ENCODE results near the gene SPRYD7. TPM values are rescaled to one million over a fixed set of nuclear protein-coding genes. Genes with fewer than 3 reads are reported as not detected.
"Not testable (repeated sequence)": the region's sequence is repeated elsewhere in the genome, so short reads cannot be mapped to it uniquely, and the experiment has no call there.

Gene SPRYD7
- total RNA-seq, 2 donors from 2014 or later: 4.9 to 5.9 TPM

DNA sequence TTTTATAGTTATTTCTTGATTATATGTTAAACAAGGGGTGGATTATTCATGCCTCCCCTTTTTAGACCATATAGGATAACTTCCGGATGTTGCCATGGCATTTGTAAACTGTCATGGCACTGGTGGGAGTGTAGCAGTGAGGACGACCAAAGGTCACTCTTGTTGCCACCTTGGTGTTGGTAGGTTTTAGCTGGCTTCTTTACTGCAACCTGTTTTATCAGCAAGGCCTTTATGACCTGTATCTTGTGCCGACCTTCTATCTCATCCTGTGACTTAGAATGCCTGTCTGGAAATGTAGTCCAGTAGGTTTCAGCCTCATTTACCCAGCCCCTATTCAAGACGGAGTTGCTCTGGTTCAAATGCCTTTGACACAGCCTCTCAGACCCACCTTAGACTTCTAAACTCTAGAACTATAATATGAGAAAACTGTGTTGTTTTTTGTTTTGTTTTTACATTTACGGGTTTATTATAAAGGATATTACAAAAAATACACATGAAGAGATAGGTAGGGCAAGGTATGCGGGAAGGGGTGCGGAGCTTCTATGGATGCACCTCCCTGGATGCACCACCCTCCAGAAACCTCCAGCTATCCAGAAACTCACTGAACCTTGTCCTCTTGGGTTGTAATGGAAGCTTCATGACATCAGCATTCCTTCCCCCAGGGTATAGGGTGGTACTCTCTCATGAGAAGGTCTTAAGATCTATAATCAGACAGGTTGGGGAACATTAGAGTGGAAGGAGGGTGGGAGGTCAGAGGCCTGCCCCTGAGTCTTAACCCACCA lies 15.8 kb upstream of the SPRYD7 start:
- H3K27me3 ChIP-seq: no peaks in the 10 kb centered on the region
- TF ChIP-seq POLR2A (IDR thresholded peaks at IDR 0.05) (no peak), CTCF (IDR thresholded peaks at IDR 0.05) (no peak)
- H3K36me3 ChIP-seq (replicated peaks in 1 of 2; ENCODE audit: insufficient read depth in 1 of 2, low read depth in 2 of 2): no peaks in the 10 kb centered on the region
- no peak overlapping the region for H3K27ac ChIP-seq
- intact Hi-C loops (cut with DNase I): no loop called here
- H3K4me3 ChIP-seq: no peak overlapping the region
- no peaks in the 10 kb centered on the region for H3K9me3 ChIP-seq
- no peaks in the 10 kb centered on the region for H3K4me1 ChIP-seq
- 75 to 76% methylated on average over 7 of the region's 7 CpGs for WGBS, 2 donors
- DNase-seq (no peak), ATAC-seq (no peak)

GRCh38 chr13:49948777-49949270 lies 12.7 kb upstream of the SPRYD7 start:
- H3K4me1 ChIP-seq; H3K4me3 ChIP-seq; DNase-seq; H3K27me3 ChIP-seq; H3K36me3 ChIP-seq (replicated peaks in 1 of 2; ENCODE audit: insufficient read depth in 1 of 2, low read depth in 2 of 2); H3K9me3 ChIP-seq; ATAC-seq; intact Hi-C loops (cut with DNase I); H3K27ac ChIP-seq: not testable (repeated sequence)
- 80 to 85% methylated on average over 6 of the region's 6 CpGs for WGBS, 2 donors

GRCh38 chr13:49939321-49939720 lies 3.2 kb upstream of the SPRYD7 start:
- WGBS, 2 donors: 6 to 15% methylated on average over 4 of the region's 4 CpGs
- H3K27ac ChIP-seq: peak overlapping the region; percentile 14 to 75 (median 64)
- H3K4me1 ChIP-seq: peaks cover 39% of the 10 kb centered on the region
- H3K4me3 ChIP-seq: no peak overlapping the region
- H3K9me3 ChIP-seq: no peaks in the 10 kb centered on the region
- no peaks in the 10 kb centered on the region for H3K27me3 ChIP-seq
- DNase-seq (no peak), ATAC-seq (no peak)
- TF ChIP-seq CTCF (IDR thresholded peaks at IDR 0.05) (no peak), POLR2A (IDR thresholded peaks at IDR 0.05) (no peak)
- intact Hi-C loops (cut with DNase I): no loop called here
- no peaks in the 10 kb centered on the region for H3K36me3 ChIP-seq (replicated peaks in 1 of 2; ENCODE audit: insufficient read depth in 1 of 2, low read depth in 2 of 2)

GRCh38 chr13:49938921-49939320 lies 2.8 kb upstream of the SPRYD7 start:
- DNase-seq: peak; percentile 68 to 88 (median 74)
- H3K36me3 ChIP-seq (replicated peaks in 1 of 2; ENCODE audit: insufficient read depth in 1 of 2, low read depth in 2 of 2): no peaks in the 10 kb centered on the region
- 1 to 20% methylated on average over 5 of the region's 5 CpGs for WGBS, 2 donors
- peak; percentile 28 for ATAC-seq
- H3K9me3 ChIP-seq: no peaks in the 10 kb centered on the region
- peaks cover 39% of the 10 kb centered on the region for H3K4me1 ChIP-seq
- intact Hi-C loops (cut with DNase I): no loop called here
- TF ChIP-seq CTCF (IDR thresholded peaks at IDR 0.05): no peak
- no peak for TF ChIP-seq POLR2A (IDR thresholded peaks at IDR 0.05)
- H3K4me3 ChIP-seq: no peak overlapping the region
- peak overlapping the region; percentile 14 to 75 (median 64) for H3K27ac ChIP-seq
- no peaks in the 10 kb centered on the region for H3K27me3 ChIP-seq

GRCh38 chr13:49938314-49938713 lies 2.2 kb upstream of the SPRYD7 start:
- DNase-seq (peak in 2 of 4 donors; percentile 7 to 20), ATAC-seq (no peak)
- intact Hi-C loops (cut with DNase I): no loop called here
- no peaks in the 10 kb centered on the region for H3K36me3 ChIP-seq (replicated peaks in 1 of 2; ENCODE audit: insufficient read depth in 1 of 2, low read depth in 2 of 2)
- no peaks in the 10 kb centered on the region for H3K9me3 ChIP-seq
- peaks cover 39% of the 10 kb centered on the region for H3K4me1 ChIP-seq
- H3K27me3 ChIP-seq: no peaks in the 10 kb centered on the region
- H3K4me3 ChIP-seq: no peak overlapping the region
- H3K27ac ChIP-seq: peak overlapping the region; percentile 23 to 75 (median 64)
- TF ChIP-seq CTCF (IDR thresholded peaks at IDR 0.05) (no peak), POLR2A (IDR thresholded peaks at IDR 0.05) (no peak)
- WGBS, 2 donors: 10 to 19% methylated on average over 5 of the region's 5 CpGs
